GM12873 (cell line): ENCODE results near the gene RALY.
A peak's percentile ranks its signal among the peaks of the same experiment; 100 is the strongest.

Source experiments
- CTCF ChIP-seq: IDR thresholded peaks from 2 replicates; pipeline ENCODE4 v1.5.1; 2012; ENCODE audit warnings: low read depth, mild to moderate bottlenecking, moderate library complexity, low read length, control low read depth; ENCODE audit not compliant: insufficient read depth; ENCODE audit errors: missing control alignments

The RALY gene

GRCh38 chr20:34064286-34064685, 70.6 kb downstream of the RALY start:
- TF ChIP-seq CTCF: no peak

GRCh38 chr20:34065260-34065659, 71.5 kb downstream of the RALY start:
- TF ChIP-seq CTCF: no peak

- TF ChIP-seq CTCF: no peak
Observed at GRCh38 chr20:34066476-34067090, 72.9 kb downstream of the RALY start.

GRCh38 chr20:34068001-34068400, 74.3 kb downstream of the RALY start:
- no peak for TF ChIP-seq CTCF

GRCh38 chr20:34069341-34070078, 75.8 kb downstream of the RALY start:
- peak; percentile 74 for TF ChIP-seq CTCF

- TF ChIP-seq CTCF: no peak
Observed at GRCh38 chr20:34070079-34070439, 76.3 kb downstream of the RALY start.

- TF ChIP-seq CTCF: no peak
Observed at GRCh38 chr20:34070859-34071258, 77.1 kb downstream of the RALY start.
